HepG2 (cell line): Measurements from ENCODE around the gene ZNRF3. TPM values are rescaled to one million over a fixed set of nuclear protein-coding genes. Genes with fewer than 3 reads are reported as not detected.

ENCODE experiments used
- ATAD3A ChIP-seq: sonication (generic); formaldehyde crosslinking; IDR thresholded peaks from 2 replicates; pipeline ENCODE4 v1.4.0; 2020; ENCODE audit warnings: missing genetic modification reagents
- ATF2 ChIP-seq: sonication (generic); formaldehyde crosslinking; IDR thresholded peaks from 2 replicates; pipeline ENCODE4 v1.4.0; 2020; ENCODE audit warnings: missing genetic modification reagents
- ATF6 ChIP-seq: sonication (generic); formaldehyde crosslinking; conservative IDR thresholded peaks from 2 replicates; pipeline ENCODE4 v1.4.0; 2020; ENCODE audit warnings: missing genetic modification reagents
- CENPX ChIP-seq: sonication (generic); formaldehyde crosslinking; IDR thresholded peaks from 2 replicates; pipeline ENCODE4 v1.9.0; 2021; ENCODE audit warnings: mild to moderate bottlenecking, missing genetic modification reagents, moderate library complexity
- CREBL2 ChIP-seq: sonication (generic); formaldehyde crosslinking; IDR thresholded peaks from 2 replicates; pipeline ENCODE4 v1.8.1; 2023; ENCODE audit warnings: missing genetic modification reagents, mild to moderate bottlenecking, borderline replicate concordance
- HOXA9 ChIP-seq: sonication (generic); formaldehyde crosslinking; IDR thresholded peaks from 2 replicates; pipeline ENCODE4 v1.8.1; 2022; ENCODE audit warnings: missing genetic modification reagents, mild to moderate bottlenecking, moderate library complexity, borderline replicate concordance
- JUNB ChIP-seq: sonication (generic); formaldehyde crosslinking; IDR thresholded peaks from 2 replicates; pipeline ENCODE4 v1.8.0; 2022; ENCODE audit warnings: missing genetic modification reagents, mild to moderate bottlenecking, borderline replicate concordance
- MEIS1 ChIP-seq: sonication (generic); formaldehyde crosslinking; IDR thresholded peaks from 2 replicates; pipeline ENCODE4 v1.9.0; 2021; ENCODE audit warnings: mild to moderate bottlenecking, missing genetic modification reagents, moderate library complexity, borderline replicate concordance
- NFYB ChIP-seq: sonication (generic); formaldehyde crosslinking; IDR thresholded peaks from 2 replicates; pipeline ENCODE4 v1.4.0; 2020; ENCODE audit warnings: missing genetic modification reagents
- RBM39 ChIP-seq: fragments of 200-400 bp; formaldehyde crosslinking; IDR thresholded peaks from one replicate; pipeline ENCODE4 v1.6.1; 2018; ENCODE audit warnings: antibody characterized with exemption, mild to moderate bottlenecking, low read depth, low read length; ENCODE audit not compliant: poor library complexity, severe bottlenecking
- SAFB2 ChIP-seq: sonication (generic); formaldehyde crosslinking; IDR thresholded peaks from 2 replicates; pipeline ENCODE4 v1.5.1; 2020; ENCODE audit warnings: missing genetic modification reagents, low read depth, mild to moderate bottlenecking, borderline replicate concordance
- SYNCRIP ChIP-seq: fragments of 200-400 bp; formaldehyde crosslinking; IDR thresholded peaks from 2 replicates; pipeline ENCODE4 v1.6.1; 2018; ENCODE audit warnings: mild to moderate bottlenecking, low read depth, low read length; ENCODE audit not compliant: insufficient read depth
- WIZ ChIP-seq: sonication (generic); formaldehyde crosslinking; IDR thresholded peaks from 2 replicates; pipeline ENCODE4 v1.5.1; 2020; ENCODE audit warnings: mild to moderate bottlenecking, missing genetic modification reagents
- ZBTB2 ChIP-seq: sonication (generic); formaldehyde crosslinking; IDR thresholded peaks from 2 replicates; pipeline ENCODE4 v1.8.0; 2022; ENCODE audit warnings: low read depth, missing genetic modification reagents
- ZBTB21 ChIP-seq: sonication (generic); formaldehyde crosslinking; IDR thresholded peaks from 2 replicates; pipeline ENCODE4 v1.4.0; 2020; ENCODE audit warnings: missing genetic modification reagents
- ZBTB3 ChIP-seq: sonication (generic); formaldehyde crosslinking; IDR thresholded peaks from 2 replicates; pipeline ENCODE4 v1.4.0; 2020; ENCODE audit warnings: low read depth, mild to moderate bottlenecking, moderate library complexity, missing genetic modification reagents, borderline replicate concordance
- ZNF143 ChIP-seq: sonication (generic); formaldehyde crosslinking; IDR thresholded peaks from 2 replicates; pipeline ENCODE4 v1.4.0; 2020; ENCODE audit warnings: missing genetic modification reagents
- ZNF224 ChIP-seq: sonication (generic); formaldehyde crosslinking; IDR thresholded peaks from 2 replicates; pipeline ENCODE4 v1.5.0; 2020; ENCODE audit warnings: mild to moderate bottlenecking, missing genetic modification reagents
- ZNF33A ChIP-seq: sonication (generic); formaldehyde crosslinking; IDR thresholded peaks from 2 replicates; pipeline ENCODE4 v1.5.1; 2020; ENCODE audit warnings: missing genetic modification reagents, mild to moderate bottlenecking, moderate library complexity, borderline replicate concordance
- ZNF484 ChIP-seq: sonication (generic); formaldehyde crosslinking; IDR thresholded peaks from 2 replicates; pipeline ENCODE4 v1.5.1; 2020; ENCODE audit warnings: mild to moderate bottlenecking, low read depth, missing genetic modification reagents, borderline replicate concordance
- ZNF598 ChIP-seq: sonication (generic); formaldehyde crosslinking; IDR thresholded peaks from 2 replicates; pipeline ENCODE4 v1.5.1; 2020; ENCODE audit warnings: mild to moderate bottlenecking, missing genetic modification reagents, borderline replicate concordance
- ZSCAN5A ChIP-seq: sonication (generic); formaldehyde crosslinking; IDR thresholded peaks from 2 replicates; pipeline ENCODE4 v1.8.0; 2022; ENCODE audit warnings: mild to moderate bottlenecking, missing genetic modification reagents, borderline replicate concordance
- polyA plus RNA-seq, 8 experiments: library from polyadenylated mRNA; depleted of rRNA in 3 of 8; stranded (reverse) in 7 of 8; unstranded in 1 of 8; fragments of >200 nt; fragmentation: Illumina TruSeq in 4 of 8; extraction: Trizol in 4 of 8; gene quantifications; 2 replicates each; pipeline versions ENCODE4 v1.2.1 to v1.2.3, GENCODE V29; 2011 to 2016; ENCODE audit warnings: low read depth in 4 of 8, missing spikeins in 1 of 8, mixed read lengths in 1 of 8; ENCODE audit not compliant: insufficient read depth in 1 of 8
- total RNA-seq, 5 experiments: library from RNA; depleted of rRNA; stranded (reverse); fragments of >200 nt; fragmentation: Illumina TruSeq; extraction: Trizol; gene quantifications; 2 replicates each; pipeline ENCODE4 v1.2.3, GENCODE V29; 2016; ENCODE audit warnings: low read depth in 1 of 5

The ZNRF3 gene
- total and polyA plus RNA-seq, 2 of the 13 experiments (the other 11 are each of a cell fraction or from before 2014, with no cell fraction given) = 20.3 to 36.7 TPM

- no peak for TF ChIP-seq ATAD3A (CRISPR knock-in tag)
- TF ChIP-seq MEIS1 = no peak
- no peak for TF ChIP-seq ATF6
- TF ChIP-seq ZNF143 (CRISPR knock-in tag) = no peak; the same call in 1 of the 2 replicates
- TF ChIP-seq RBM39 = no peak
- TF ChIP-seq ATF2 (CRISPR knock-in tag) = peak; percentile 70; the same call in 1 of the 2 replicates
- no peak; the same call in 1 of the 2 replicates for TF ChIP-seq ZBTB21 (CRISPR knock-in tag)
- no peak for TF ChIP-seq CENPX (CRISPR knock-in tag)
- peak; percentile 73; the same call in 1 of the 2 replicates for TF ChIP-seq ZNF598 (CRISPR knock-in tag)
- TF ChIP-seq SYNCRIP = no peak
- TF ChIP-seq CREBL2 (CRISPR knock-in tag) = no peak
- 0 out of 2 replicates have a peak, but pooled peaks have one; percentile 77 for TF ChIP-seq ZSCAN5A (CRISPR knock-in tag)
- no peak for TF ChIP-seq ZNF33A (CRISPR knock-in tag)
- TF ChIP-seq ZBTB2 = no peak
- no peak for TF ChIP-seq ZNF224 (CRISPR knock-in tag)
- TF ChIP-seq ZNF484 (CRISPR knock-in tag) = no peak
- no peak for TF ChIP-seq HOXA9
- TF ChIP-seq SAFB2 (CRISPR knock-in tag) = no peak
- no peak for TF ChIP-seq ZBTB3
- TF ChIP-seq WIZ (CRISPR knock-in tag) = no peak
- no peak; the same call in 1 of the 2 replicates for TF ChIP-seq JUNB (CRISPR knock-in tag)
- peak; percentile 61; the same call in 1 of the 2 replicates for TF ChIP-seq NFYB (CRISPR knock-in tag)
These were observed 37.6 kb downstream of the ZNRF3 start (continued) for GRCh38 chr22:28920757-28921584.
